H1 (cell line): Measurements from ENCODE around the gene CTXN2. TPM values are rescaled to one million over a fixed set of nuclear protein-coding genes. Genes with fewer than 3 reads are reported as not detected.

ENCODE experiments used
- CBX8 ChIP-seq: fragments of 300-800, 300-1000 bp; sonication (generic); IDR thresholded peaks from 2 replicates; pipeline ENCODE4 v1.7.1; 2016; ENCODE audit warnings: low read depth, low read length, borderline replicate concordance
- CEBPB ChIP-seq: IDR thresholded peaks from 2 replicates; pipeline ENCODE4 v1.6.1; 2012; ENCODE audit warnings: low read depth, low read length
- MAX ChIP-seq: IDR thresholded peaks from 2 replicates; pipeline ENCODE4 v1.6.1; 2012; ENCODE audit warnings: inconsistent platforms
- PHF8 ChIP-seq: fragments of 200-600 bp; sonication (generic); conservative IDR thresholded peaks from 2 replicates; pipeline ENCODE4 v1.7.1; 2012; ENCODE audit warnings: low read depth, mild to moderate bottlenecking, inconsistent platforms, low read length, moderate library complexity
- SP1 ChIP-seq: IDR thresholded peaks from 2 replicates; pipeline ENCODE4 v1.6.1; 2011; ENCODE audit warnings: low read depth, low read length
- SRF ChIP-seq: IDR thresholded peaks from 2 replicates; pipeline ENCODE4 v1.6.1; 2011; ENCODE audit warnings: mild to moderate bottlenecking, low read depth, low read length, moderate library complexity
- polyA plus RNA-seq, 7 experiments: library from polyadenylated mRNA; depleted of rRNA in 3 of 7; stranded (reverse) in 5 of 7; unstranded in 2 of 7; fragments of >200 nt in 5 of 7; fragments of 200-250 nt in 2 of 7; gene quantifications; 1 replicate in 5 of 7; 2 replicates in 1 of 7; 4 replicates in 1 of 7; pipeline versions ENCODE4 v1.2.1 to v1.2.3, GENCODE V29; 2011 to 2013; ENCODE audit warnings: missing spikeins in 2 of 7, mixed read lengths in 2 of 7
- total RNA-seq: library from RNA; stranded (reverse); fragmentation: NEBNext Ultra II Directional; extraction: Animal tissue kit (Norgen Biotek cat#: 25700); gene quantifications from 2 replicates; pipeline ENCODE4 v1.2.1, GENCODE V29; 2021

CTXN2 gene
- total and polyA plus RNA-seq, 2 of the 8 experiments (the other 6 are each of a cell fraction or from before 2014, with no cell fraction given) = 0.08 TPM; not detected in 1

GRCh38 chr15:48176112-48176511 lies 15.4 kb upstream of the CTXN2 start (continued):
- TF ChIP-seq MAX = no peak
- no peak for TF ChIP-seq CBX8
- no peak for TF ChIP-seq CEBPB
- TF ChIP-seq SRF = no peak
- TF ChIP-seq PHF8 = no peak
- TF ChIP-seq SP1 = no peak
